ENCODE measurements around the gene KDM2A. TPM values are rescaled to one million over a fixed set of nuclear protein-coding genes. Genes with fewer than 3 reads are reported as not detected.
"Not testable (repeated sequence)": the region's sequence is repeated elsewhere in the genome, so short reads cannot be mapped to it uniquely, and the experiment has no call there.

The KDM2A gene
- total RNA-seq, 1 donor from 2014 or later = 39.0 TPM

- no peak for DNase-seq (ENCODE audit: low spot score)
- ATAC-seq = no peak
Observed at GRCh38 chr11:67117176-67117575, 1.9 kb upstream of the KDM2A start.

GRCh38 chr11:67117672-67118180 is 1.3 kb upstream of the KDM2A start:
- peak; percentile 62 for DNase-seq (ENCODE audit: low spot score)
- peak; percentile 6 for ATAC-seq

- DNase-seq (ENCODE audit: low spot score) (peak; percentile 70), ATAC-seq (peak; percentile 37)
Observed at GRCh38 chr11:67118181-67118766, 789 bp upstream of the KDM2A start.

- peak; percentile 57 for DNase-seq (ENCODE audit: low spot score)
Observed at GRCh38 chr11:67119585-67120391, 725 bp downstream of the KDM2A start.

GRCh38 chr11:67120456-67120855 is 1.4 kb downstream of the KDM2A start:
- ATAC-seq = no peak

More at GRCh38 chr11:67119585-67120391, 725 bp downstream of the KDM2A start:
- ATAC-seq = no peak

GRCh38 chr11:67120881-67121710 is 2.0 kb downstream of the KDM2A start:
- DNase-seq (ENCODE audit: low spot score) (no peak), ATAC-seq (no peak)

More at GRCh38 chr11:67120456-67120855, 1.4 kb downstream of the KDM2A start:
- no peak for DNase-seq (ENCODE audit: low spot score)

- not testable (repeated sequence) for ATAC-seq; DNase-seq (ENCODE audit: low spot score)
Observed at GRCh38 chr11:67123801-67124200, 4.7 kb downstream of the KDM2A start.

GRCh38 chr11:67126243-67126642 is 7.2 kb downstream of the KDM2A start:
- not testable (repeated sequence) for ATAC-seq; DNase-seq (ENCODE audit: low spot score)

GRCh38 chr11:67126986-67127385 is 7.9 kb downstream of the KDM2A start:
- DNase-seq (ENCODE audit: low spot score) = no peak
- no peak for ATAC-seq

GRCh38 chr11:67130861-67131260 is 11.8 kb downstream of the KDM2A start:
- ATAC-seq = peak; percentile 57
- DNase-seq (ENCODE audit: low spot score) = peak; percentile 54

GRCh38 chr11:67136156-67136555 is 17.1 kb downstream of the KDM2A start:
- no peak for DNase-seq (ENCODE audit: low spot score)
- no peak for ATAC-seq

- ATAC-seq (no peak), DNase-seq (ENCODE audit: low spot score) (no peak)
Observed at GRCh38 chr11:67138922-67139321, 19.9 kb downstream of the KDM2A start.

- ATAC-seq = peak; percentile 80
- no peak for DNase-seq (ENCODE audit: low spot score)
Observed at GRCh38 chr11:67146516-67147226, 27.6 kb downstream of the KDM2A start.

- ATAC-seq (no peak), DNase-seq (ENCODE audit: low spot score) (no peak)
Observed at GRCh38 chr11:67153971-67154370, 34.9 kb downstream of the KDM2A start.

GRCh38 chr11:67154726-67155125 is 35.7 kb downstream of the KDM2A start:
- ATAC-seq = no peak

GRCh38 chr11:67157691-67158090 is 38.6 kb downstream of the KDM2A start:
- DNase-seq (ENCODE audit: low spot score) (no peak), ATAC-seq (no peak)

More at GRCh38 chr11:67154726-67155125, 35.7 kb downstream of the KDM2A start:
- no peak for DNase-seq (ENCODE audit: low spot score)

GRCh38 chr11:67158221-67158620 is 39.2 kb downstream of the KDM2A start:
- DNase-seq (ENCODE audit: low spot score) (no peak), ATAC-seq (no peak)

- no peak for ATAC-seq
- DNase-seq (ENCODE audit: low spot score) = no peak
Observed at GRCh38 chr11:67160045-67160444, 41.0 kb downstream of the KDM2A start.

GRCh38 chr11:67160872-67161783 is 42.1 kb downstream of the KDM2A start:
- ATAC-seq (no peak), DNase-seq (ENCODE audit: low spot score) (no peak)
